HUES64 (cell line): ENCODE measurements around the gene DCLK2.

Experiments
- H3K27ac ChIP-seq: 2 replicates; pipeline ENCODE4 v1.7.0; 2013; ENCODE audit warnings: low read depth, low read length, inconsistent platforms
- H3K27me3 ChIP-seq: 2 replicates; pipeline ENCODE4 v1.6.1; 2013; ENCODE audit warnings: mild to moderate bottlenecking, low read length; ENCODE audit not compliant: insufficient read depth
- H3K36me3 ChIP-seq: 2 replicates; pipeline ENCODE4 v1.6.1; 2013; ENCODE audit warnings: mild to moderate bottlenecking, low read length; ENCODE audit not compliant: insufficient read depth
- H3K4me1 ChIP-seq: 2 replicates; pipeline ENCODE4 v1.6.1; 2013; ENCODE audit warnings: mild to moderate bottlenecking, low read length, moderate library complexity; ENCODE audit not compliant: insufficient read depth
- H3K4me3 ChIP-seq: 2 replicates; pipeline ENCODE4 v1.5.1; 2013; ENCODE audit warnings: mild to moderate bottlenecking, low read length, moderate library complexity
- H3K9ac ChIP-seq: 2 replicates; pipeline ENCODE4 v1.6.1; 2013; ENCODE audit warnings: mild to moderate bottlenecking, low read depth, low read length
- H3K9me3 ChIP-seq: 2 replicates; pipeline ENCODE4 v1.6.1; 2013; ENCODE audit warnings: low read depth, low read length; ENCODE audit not compliant: insufficient read depth
- WGBS: fragments of 150-250, 120-280 bp; methylation state at CpG from one replicate; pipeline ENCODE4 v1.1.7; 2013; ENCODE audit warnings: missing lambda C conversion rate; 5-methylcytosine and 5-hydroxymethylcytosine counted together

DCLK2 gene

GRCh38 chr4:150243932-150244331 lies 165.7 kb downstream of the DCLK2 start:
- WGBS, result 100% methylated on average over 1 of the region's 2 CpGs
- H3K9ac ChIP-seq, result no peak overlapping the region
- no peak overlapping the region for H3K4me3 ChIP-seq
- no peaks in the 10 kb centered on the region for H3K36me3 ChIP-seq
- H3K9me3 ChIP-seq, result no peaks in the 10 kb centered on the region
- H3K27me3 ChIP-seq, result no peaks in the 10 kb centered on the region
- no peak overlapping the region for H3K27ac ChIP-seq
- H3K4me1 ChIP-seq, result peaks cover 11% of the 10 kb centered on the region

- 62% methylated on average over 3 of the region's 3 CpGs for WGBS
- H3K4me3 ChIP-seq, result no peak overlapping the region
- H3K27me3 ChIP-seq, result no peaks in the 10 kb centered on the region
- no peaks in the 10 kb centered on the region for H3K9me3 ChIP-seq
- no peak overlapping the region for H3K27ac ChIP-seq
- H3K4me1 ChIP-seq, result peaks cover 11% of the 10 kb centered on the region
- H3K36me3 ChIP-seq, result no peaks in the 10 kb centered on the region
- H3K9ac ChIP-seq, result no peak overlapping the region
These were observed 166.4 kb downstream of the DCLK2 start for GRCh38 chr4:150244600-150244999.

GRCh38 chr4:150247184-150247583 lies 168.9 kb downstream of the DCLK2 start:
- Histone ChIP-seq H3K4me1 (peaks cover 11% of the 10 kb centered on the region), H3K36me3 (no peaks in the 10 kb centered on the region), H3K27me3 (no peaks in the 10 kb centered on the region), H3K9me3 (no peaks in the 10 kb centered on the region), H3K4me3 (no peak overlapping the region), H3K27ac (no peak overlapping the region), H3K9ac (no peak overlapping the region)
- 92% methylated on average over 7 of the region's 7 CpGs for WGBS

GRCh38 chr4:150248181-150248580 lies 169.9 kb downstream of the DCLK2 start:
- no peak overlapping the region for H3K27ac ChIP-seq
- no peaks in the 10 kb centered on the region for H3K9me3 ChIP-seq
- WGBS, result 91% methylated on average over 4 of the region's 4 CpGs
- peaks cover 11% of the 10 kb centered on the region for H3K4me1 ChIP-seq
- no peak overlapping the region for H3K9ac ChIP-seq
- no peak overlapping the region for H3K4me3 ChIP-seq
- no peaks in the 10 kb centered on the region for H3K36me3 ChIP-seq
- H3K27me3 ChIP-seq, result no peaks in the 10 kb centered on the region

- Histone ChIP-seq H3K4me1 (no peaks in the 10 kb centered on the region), H3K4me3 (no peak overlapping the region), H3K27me3 (no peaks in the 10 kb centered on the region), H3K36me3 (no peaks in the 10 kb centered on the region), H3K9ac (no peak overlapping the region), H3K9me3 (no peaks in the 10 kb centered on the region), H3K27ac (no peak overlapping the region)
- WGBS, result 91% methylated on average over 8 of the region's 9 CpGs
These were observed 172.2 kb downstream of the DCLK2 start for GRCh38 chr4:150250293-150250997.

GRCh38 chr4:150250998-150251651 lies 172.9 kb downstream of the DCLK2 start:
- 86% methylated on average over 2 of the region's 4 CpGs for WGBS
- Histone ChIP-seq H3K9me3 (no peaks in the 10 kb centered on the region), H3K27me3 (no peaks in the 10 kb centered on the region), H3K27ac (no peak overlapping the region), H3K36me3 (no peaks in the 10 kb centered on the region), H3K4me1 (no peaks in the 10 kb centered on the region), H3K4me3 (no peak overlapping the region), H3K9ac (no peak overlapping the region)

GRCh38 chr4:150251752-150252190 lies 173.5 kb downstream of the DCLK2 start:
- H3K4me3 ChIP-seq, result no peak overlapping the region
- no peaks in the 10 kb centered on the region for H3K36me3 ChIP-seq
- no peak overlapping the region for H3K9ac ChIP-seq
- no peaks in the 10 kb centered on the region for H3K27me3 ChIP-seq
- no peaks in the 10 kb centered on the region for H3K9me3 ChIP-seq
- 70% methylated on average over 7 of the region's 7 CpGs for WGBS
- H3K4me1 ChIP-seq, result no peaks in the 10 kb centered on the region; the same call in 1 of the 2 replicates
- no peak overlapping the region for H3K27ac ChIP-seq

- Histone ChIP-seq H3K4me1 (no peaks in the 10 kb centered on the region; the same call in 1 of the 2 replicates), H3K4me3 (no peak overlapping the region), H3K27ac (no peak overlapping the region), H3K9me3 (no peaks in the 10 kb centered on the region), H3K27me3 (no peaks in the 10 kb centered on the region), H3K9ac (no peak overlapping the region), H3K36me3 (no peaks in the 10 kb centered on the region)
- 92% methylated on average over 6 of the region's 6 CpGs for WGBS
These were observed 174.1 kb downstream of the DCLK2 start for GRCh38 chr4:150252306-150252705.

GRCh38 chr4:150252741-150253140 lies 174.5 kb downstream of the DCLK2 start:
- Histone ChIP-seq H3K4me1 (no peaks in the 10 kb centered on the region; the same call in 1 of the 2 replicates), H3K27me3 (no peaks in the 10 kb centered on the region), H3K27ac (no peak overlapping the region), H3K4me3 (no peak overlapping the region), H3K9ac (no peak overlapping the region), H3K36me3 (no peaks in the 10 kb centered on the region), H3K9me3 (no peaks in the 10 kb centered on the region)
- WGBS, result 94% methylated on average over 5 of the region's 7 CpGs

GRCh38 chr4:150253416-150253815 lies 175.2 kb downstream of the DCLK2 start:
- WGBS, result 96% methylated on average over 11 of the region's 11 CpGs
- no peak overlapping the region for H3K27ac ChIP-seq
- no peaks in the 10 kb centered on the region for H3K36me3 ChIP-seq
- H3K9ac ChIP-seq, result no peak overlapping the region
- H3K4me1 ChIP-seq, result no peaks in the 10 kb centered on the region; the same call in 1 of the 2 replicates
- H3K9me3 ChIP-seq, result no peaks in the 10 kb centered on the region
- H3K4me3 ChIP-seq, result no peak overlapping the region
- H3K27me3 ChIP-seq, result no peaks in the 10 kb centered on the region

GRCh38 chr4:150253965-150254630 lies 175.9 kb downstream of the DCLK2 start:
- H3K4me1 ChIP-seq, result no peaks in the 10 kb centered on the region; the same call in 1 of the 2 replicates
- H3K9ac ChIP-seq, result no peak overlapping the region
- no peak overlapping the region for H3K27ac ChIP-seq
- H3K4me3 ChIP-seq, result no peak overlapping the region
- H3K9me3 ChIP-seq, result no peaks in the 10 kb centered on the region
- no peaks in the 10 kb centered on the region for H3K27me3 ChIP-seq
- no peaks in the 10 kb centered on the region for H3K36me3 ChIP-seq
- WGBS, result 95% methylated on average over 18 of the region's 18 CpGs
